DOHH2 (cell line): ENCODE results near the gene RIPK3.

ENCODE experiments used
- H3F3A ChIP-seq: fragments of 200-600 bp; sonication (generic), shearing (Covaris generic); 2 replicates; pipeline ENCODE4 v1.6.0; 2016; ENCODE audit warnings: antibody characterized with exemption, mild to moderate bottlenecking; ENCODE audit not compliant: control insufficient read depth, insufficient read depth
- H3K27ac ChIP-seq: fragments of 200-600 bp; sonication (generic); 2 replicates; pipeline ENCODE4 v1.5.1; 2014; ENCODE audit warnings: low read depth, mild to moderate bottlenecking, low read length, moderate library complexity
- H3K27me3 ChIP-seq: fragments of 200-600 bp; sonication (generic); 2 replicates; pipeline ENCODE4 v1.6.1; 2014; ENCODE audit warnings: mild to moderate bottlenecking, low read length, mixed read lengths; ENCODE audit not compliant: control insufficient read depth
- H3K36me3 ChIP-seq: fragments of 200-600 bp; sonication (generic); 2 replicates; pipeline ENCODE4 v1.6.1; 2014; ENCODE audit warnings: mild to moderate bottlenecking, low read length, moderate library complexity, mixed read lengths; ENCODE audit not compliant: control insufficient read depth
- H3K4me1 ChIP-seq: fragments of 200-600 bp; sonication (generic); 2 replicates; pipeline ENCODE4 v1.6.1; 2014; ENCODE audit warnings: mild to moderate bottlenecking, low read length, mixed read lengths; ENCODE audit not compliant: control insufficient read depth
- H3K4me2 ChIP-seq: fragments of 200-600 bp; sonication (generic); 2 replicates; pipeline ENCODE4 v1.6.0; 2014; ENCODE audit warnings: mild to moderate bottlenecking, low read length, moderate library complexity
- H3K4me3 ChIP-seq: fragments of 200-600 bp; sonication (generic); 2 replicates; pipeline ENCODE4 v1.5.1; 2014; ENCODE audit warnings: mild to moderate bottlenecking, low read length, mixed read lengths
- H3K79me2 ChIP-seq: fragments of 200-600 bp; sonication (generic); 2 replicates; pipeline ENCODE4 v1.6.1; 2014; ENCODE audit warnings: mild to moderate bottlenecking, low read length, mixed read lengths; ENCODE audit not compliant: control insufficient read depth
- H3K9me2 ChIP-seq: fragments of 200-600 bp; sonication (generic); replicated peaks from 2 replicates; pipeline ENCODE4 v1.6.1; 2014; ENCODE audit warnings: mild to moderate bottlenecking, low read length, mixed read lengths; ENCODE audit not compliant: control insufficient read depth
- H3K9me3 ChIP-seq: fragments of 200-600 bp; sonication (generic); 2 replicates; pipeline ENCODE4 v1.6.1; 2014; ENCODE audit warnings: antibody characterized with exemption, low read length, mixed read lengths; ENCODE audit not compliant: control insufficient read depth, insufficient read depth
- H4K20me1 ChIP-seq: fragments of 200-600 bp; sonication (generic); 2 replicates; pipeline ENCODE4 v1.6.0; 2014; ENCODE audit warnings: low read depth, mild to moderate bottlenecking, antibody characterized with exemption, low read length, moderate library complexity; ENCODE audit not compliant: control insufficient read depth, insufficient read depth
- EZH2phosphoT487 ChIP-seq: fragments of 200-600 bp; sonication (generic); IDR thresholded peaks from 2 replicates; pipeline ENCODE4 v1.6.1; 2017; ENCODE audit warnings: borderline replicate concordance, mild to moderate bottlenecking, antibody characterized with exemption, low read length, moderate library complexity, mixed read lengths
- TF ChIP-seq, protein P1 (sequence below): fragments of 200-600 bp; sonication (generic); IDR thresholded peaks from one replicate; pipeline ENCODE4 v1.5.1; 2014; ENCODE audit warnings: antibody characterized with exemption, mild to moderate bottlenecking, low read depth, low read length; ENCODE audit not compliant: poor library complexity, severe bottlenecking

RIPK3 gene

DNA sequence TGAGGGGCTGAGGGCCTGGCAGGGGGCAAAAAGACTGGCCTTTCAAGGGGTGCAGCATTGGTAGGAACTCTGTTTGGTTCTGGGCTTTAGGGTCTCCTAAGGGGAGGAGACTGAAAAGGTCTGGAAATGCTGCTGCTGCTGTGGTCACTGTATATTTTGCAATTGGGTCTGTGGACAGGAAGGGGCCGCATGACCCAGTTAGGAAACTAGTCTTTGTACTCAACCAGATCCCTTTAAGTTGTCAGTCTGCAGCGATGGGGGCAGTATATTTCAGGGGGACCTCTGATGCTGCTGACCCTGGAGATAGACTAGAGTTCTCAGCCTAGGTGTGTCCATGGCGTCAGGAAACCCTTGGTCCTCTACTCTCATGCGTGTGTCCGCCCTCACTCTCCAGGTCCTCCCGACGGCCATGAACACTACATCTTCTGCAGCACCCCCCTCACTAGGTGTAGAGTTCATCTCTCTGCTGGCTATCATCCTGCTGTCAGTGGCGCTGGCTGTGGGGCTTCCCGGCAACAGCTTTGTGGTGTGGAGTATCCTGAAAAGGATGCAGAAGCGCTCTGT is 24.5 kb downstream of the RIPK3 start:
- 0 out of 2 replicates have a peak, but pooled peaks cover 2% of the 10 kb centered on the region for H3K79me2 ChIP-seq
- H3K4me1 ChIP-seq = peaks cover 36% of the 10 kb centered on the region
- H3K4me2 ChIP-seq = no peak overlapping the region
- H3K4me3 ChIP-seq = no peak overlapping the region
- no peaks in the 10 kb centered on the region for H4K20me1 ChIP-seq
- peaks cover 22% of the 10 kb centered on the region for H3K36me3 ChIP-seq
- no peak overlapping the region for H3K27ac ChIP-seq
- H3K9me2 ChIP-seq = no peaks in the 10 kb centered on the region
- H3K9me3 ChIP-seq = no peaks in the 10 kb centered on the region
- TF ChIP-seq EZH2phosphoT487 = no peak
- TF ChIP-seq, protein P1, sequence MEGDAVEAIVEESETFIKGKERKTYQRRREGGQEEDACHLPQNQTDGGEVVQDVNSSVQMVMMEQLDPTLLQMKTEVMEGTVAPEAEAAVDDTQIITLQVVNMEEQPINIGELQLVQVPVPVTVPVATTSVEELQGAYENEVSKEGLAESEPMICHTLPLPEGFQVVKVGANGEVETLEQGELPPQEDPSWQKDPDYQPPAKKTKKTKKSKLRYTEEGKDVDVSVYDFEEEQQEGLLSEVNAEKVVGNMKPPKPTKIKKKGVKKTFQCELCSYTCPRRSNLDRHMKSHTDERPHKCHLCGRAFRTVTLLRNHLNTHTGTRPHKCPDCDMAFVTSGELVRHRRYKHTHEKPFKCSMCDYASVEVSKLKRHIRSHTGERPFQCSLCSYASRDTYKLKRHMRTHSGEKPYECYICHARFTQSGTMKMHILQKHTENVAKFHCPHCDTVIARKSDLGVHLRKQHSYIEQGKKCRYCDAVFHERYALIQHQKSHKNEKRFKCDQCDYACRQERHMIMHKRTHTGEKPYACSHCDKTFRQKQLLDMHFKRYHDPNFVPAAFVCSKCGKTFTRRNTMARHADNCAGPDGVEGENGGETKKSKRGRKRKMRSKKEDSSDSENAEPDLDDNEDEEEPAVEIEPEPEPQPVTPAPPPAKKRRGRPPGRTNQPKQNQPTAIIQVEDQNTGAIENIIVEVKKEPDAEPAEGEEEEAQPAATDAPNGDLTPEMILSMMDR = no peak
- peaks cover 13% of the 10 kb centered on the region for H3K27me3 ChIP-seq
- peaks cover 10% of the 10 kb centered on the region; the same call in 1 of the 2 replicates for H3F3A ChIP-seq

- no peak overlapping the region for H3K27ac ChIP-seq
- TF ChIP-seq, protein P1 = no peak
- TF ChIP-seq EZH2phosphoT487 = no peak
- H3K27me3 ChIP-seq = peaks cover 7% of the 10 kb centered on the region; the same call in 1 of the 2 replicates
- no peaks in the 10 kb centered on the region for H4K20me1 ChIP-seq
- no peaks in the 10 kb centered on the region for H3K9me2 ChIP-seq
- H3K4me1 ChIP-seq = peaks cover 41% of the 10 kb centered on the region
- H3K4me3 ChIP-seq = no peak overlapping the region
- no peak overlapping the region for H3K4me2 ChIP-seq
- peaks cover 29% of the 10 kb centered on the region for H3K36me3 ChIP-seq
- H3K79me2 ChIP-seq = 0 out of 2 replicates have a peak, but pooled peaks cover 2% of the 10 kb centered on the region
- no peaks in the 10 kb centered on the region for H3K9me3 ChIP-seq
- H3F3A ChIP-seq = peaks cover 10% of the 10 kb centered on the region; the same call in 1 of the 2 replicates
These were observed 25.2 kb downstream of the RIPK3 start for GRCh38 chr14:24314377-24315193.

DNA sequence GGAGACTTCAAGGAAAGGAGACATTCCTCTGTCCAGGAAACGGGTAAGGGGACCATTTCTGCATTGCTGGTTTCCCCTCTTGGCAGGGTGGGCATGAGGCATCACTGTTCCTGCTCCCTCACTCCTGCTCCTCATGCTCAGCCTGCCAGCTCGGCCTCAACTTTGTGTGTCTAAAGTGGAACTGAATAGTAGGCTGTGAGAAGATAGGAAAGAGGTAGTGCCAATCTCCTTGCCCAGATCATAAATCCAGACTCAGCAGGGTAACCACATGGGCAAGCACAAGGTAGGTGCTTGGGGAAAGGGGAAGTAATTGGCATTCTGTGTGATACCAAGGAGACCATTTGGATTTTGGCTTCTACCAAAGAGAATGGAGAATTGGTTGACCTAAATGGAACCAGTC is 25.9 kb downstream of the RIPK3 start:
- Histone ChIP-seq H3K36me3 (peaks cover 35% of the 10 kb centered on the region), H3K4me2 (no peak overlapping the region), H3K79me2 (0 out of 2 replicates have a peak, but pooled peaks cover 2% of the 10 kb centered on the region), H3F3A (peaks cover 10% of the 10 kb centered on the region; the same call in 1 of the 2 replicates), H3K9me3 (no peaks in the 10 kb centered on the region), H3K27ac (no peak overlapping the region), H3K4me1 (peaks cover 41% of the 10 kb centered on the region), H3K4me3 (no peak overlapping the region), H4K20me1 (no peaks in the 10 kb centered on the region), H3K27me3 (no peaks in the 10 kb centered on the region), H3K9me2 (no peaks in the 10 kb centered on the region)
- TF ChIP-seq EZH2phosphoT487 = no peak
- TF ChIP-seq, protein P1 = no peak
